Endodermal cell (in vitro differentiated cells): ENCODE measurements around the gene ZC3H12D. TPM values are rescaled to one million over a fixed set of nuclear protein-coding genes. Genes with fewer than 3 reads are reported as not detected.

Source experiments
- DNase-seq: peaks from one replicate; pipeline ENCODE4 v3.0.0-alpha.2; 2017
- H3K27ac ChIP-seq: 2 replicates; pipeline ENCODE4 v1.5.1; 2013; ENCODE audit warnings: mild to moderate bottlenecking, low read depth, low read length, moderate library complexity
- H3K27me3 ChIP-seq: 2 replicates; pipeline ENCODE4 v1.6.1; 2013; ENCODE audit warnings: mild to moderate bottlenecking, low read length, moderate library complexity; ENCODE audit not compliant: insufficient read depth, control insufficient read depth, poor library complexity, severe bottlenecking
- H3K36me3 ChIP-seq: 2 replicates; pipeline ENCODE4 v1.7.0; 2013; ENCODE audit warnings: mild to moderate bottlenecking, low read length, moderate library complexity; ENCODE audit not compliant: control insufficient read depth, insufficient read depth
- H3K4me1 ChIP-seq: one replicate; pipeline ENCODE4 v1.7.0; 2013; ENCODE audit warnings: low read length; ENCODE audit not compliant: control insufficient read depth, insufficient read depth
- H3K4me3 ChIP-seq: 2 replicates; pipeline ENCODE4 v1.5.1; 2013; ENCODE audit warnings: mild to moderate bottlenecking, low read length, moderate library complexity
- H3K9ac ChIP-seq: 2 replicates; pipeline ENCODE4 v1.6.1; 2013; ENCODE audit warnings: mild to moderate bottlenecking, low read length, moderate library complexity; ENCODE audit not compliant: poor library complexity, severe bottlenecking; ENCODE audit errors: extremely low read depth
- H3K9me3 ChIP-seq: 2 replicates; pipeline ENCODE4 v1.6.1; 2013; ENCODE audit warnings: mild to moderate bottlenecking, low read length, moderate library complexity; ENCODE audit not compliant: control insufficient read depth
- H3K27ac Mint-ChIP-seq: 2 replicates; pipeline ENCODE4 v1.8.0; 2020; ENCODE audit warnings: mixed read lengths
- H3K27me3 Mint-ChIP-seq: 2 replicates; pipeline ENCODE4 v1.8.0; 2021; ENCODE audit warnings: mild to moderate bottlenecking, mixed read lengths; ENCODE audit not compliant: insufficient read depth
- H3K36me3 Mint-ChIP-seq: 2 replicates; pipeline ENCODE4 v1.8.0; 2020; ENCODE audit warnings: low read depth, mixed read lengths
- H3K4me1 Mint-ChIP-seq: 2 replicates; pipeline ENCODE4 v1.8.0; 2020; ENCODE audit warnings: mixed read lengths
- H3K4me3 Mint-ChIP-seq: 2 replicates; pipeline ENCODE4 v1.8.0; 2020; ENCODE audit warnings: mild to moderate bottlenecking, moderate library complexity, mixed read lengths
- H3K9me3 Mint-ChIP-seq: 2 replicates; pipeline ENCODE4 v1.8.0; 2020; ENCODE audit warnings: mild to moderate bottlenecking, mixed read lengths
- CTCF ChIP-seq: fragments of 200-600 bp; sonication (generic); conservative IDR thresholded peaks from 2 replicates; pipeline ENCODE4 v1.5.0; 2021; ENCODE audit warnings: antibody characterized with exemption, mild to moderate bottlenecking
- WGBS, 2 experiments: methylation state at CpG; one replicate each; pipeline versions ENCODE4 v1.1.5 to v1.1.7; 2013; ENCODE audit warnings: missing lambda C conversion rate in 2 of 2, mixed read lengths in 1 of 2; ENCODE audit not compliant: insufficient coverage in 1 of 2, insufficient read length in 1 of 2; 5-methylcytosine and 5-hydroxymethylcytosine counted together
- total RNA-seq, 2 donors: library from RNA; stranded (reverse); fragmentation: NEBNext Ultra II Directional in 1 of 2; extraction: Animal tissue kit (Norgen Biotek cat#: 25700) in 1 of 2; gene quantifications; 2 replicates in 1 of 2; 3 replicates in 1 of 2; pipeline ENCODE4 v1.2.1, GENCODE V29; 2021

ZC3H12D gene
- total RNA-seq, 2 donors from 2014 or later, result 0.20 to 0.42 TPM

DNA sequence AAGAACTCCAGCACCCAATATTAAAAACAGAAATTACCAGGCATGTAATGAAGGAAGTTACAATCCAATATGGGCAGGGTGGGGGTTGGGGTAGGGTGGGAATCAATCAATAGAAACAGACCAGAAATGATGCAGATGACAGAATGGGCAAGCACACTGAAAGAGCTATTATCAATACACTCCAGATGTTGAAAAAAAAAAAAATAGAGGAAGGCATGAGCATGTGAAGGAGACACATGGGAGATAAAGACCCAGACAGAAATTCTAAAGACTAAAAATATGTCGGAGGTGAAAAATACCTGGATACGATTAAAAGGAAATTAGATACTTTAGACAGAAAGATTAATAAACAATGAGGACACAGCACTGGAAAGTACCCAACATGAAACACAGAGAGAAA lies 19.1 kb upstream of the ZC3H12D start:
- Histone ChIP-seq H3K27me3 (no peaks in the 10 kb centered on the region), H3K27ac (no peak overlapping the region), H3K36me3 (peaks cover 42% of the 10 kb centered on the region), H3K4me3 (no peak overlapping the region), H3K9ac (no peak overlapping the region), H3K9me3 (no peaks in the 10 kb centered on the region), H3K4me1 (no peaks in the 10 kb centered on the region)
- H3K27me3 Mint-ChIP-seq, result no peaks in the 10 kb centered on the region
- no peaks in the 10 kb centered on the region for H3K9me3 Mint-ChIP-seq
- WGBS, 2 experiments, result 90 to 96% methylated on average over 1 to 2 of the region's 2 CpGs
- peaks cover 3% of the 10 kb centered on the region for H3K4me1 Mint-ChIP-seq
- H3K27ac Mint-ChIP-seq, result no peak overlapping the region
- H3K36me3 Mint-ChIP-seq, result peaks cover 14% of the 10 kb centered on the region
- no peak for TF ChIP-seq CTCF
- H3K4me3 Mint-ChIP-seq, result no peak overlapping the region
- DNase-seq, result no peak

DNA sequence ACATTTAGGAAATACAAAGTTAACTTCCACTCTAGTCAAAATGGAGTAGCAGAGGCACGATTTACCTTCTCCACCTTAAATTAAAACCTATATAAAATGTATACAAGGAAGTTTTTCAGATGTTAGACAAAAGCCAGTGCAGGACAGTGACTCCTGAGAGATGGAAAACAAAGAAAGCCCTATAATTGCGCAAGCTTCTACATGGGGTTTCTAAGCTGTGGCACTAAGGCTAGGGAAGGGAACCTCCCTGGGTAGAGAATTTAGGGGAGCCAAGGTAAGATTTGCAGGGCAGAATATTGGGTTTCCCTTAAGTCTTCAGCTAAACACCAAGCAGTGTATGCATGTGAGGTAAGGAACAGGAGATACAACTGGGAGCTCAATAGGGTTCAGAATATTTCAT lies 18.5 kb upstream of the ZC3H12D start:
- TF ChIP-seq CTCF, result no peak
- H3K4me1 ChIP-seq, result no peaks in the 10 kb centered on the region
- H3K4me3 Mint-ChIP-seq, result no peak overlapping the region
- H3K4me1 Mint-ChIP-seq, result no peaks in the 10 kb centered on the region
- peaks cover 42% of the 10 kb centered on the region for H3K36me3 ChIP-seq
- H3K27me3 ChIP-seq, result no peaks in the 10 kb centered on the region
- H3K27me3 Mint-ChIP-seq, result no peaks in the 10 kb centered on the region
- H3K9me3 Mint-ChIP-seq, result no peaks in the 10 kb centered on the region
- no peak overlapping the region for H3K27ac Mint-ChIP-seq
- no peaks in the 10 kb centered on the region for H3K9me3 ChIP-seq
- no peak for DNase-seq
- H3K9ac ChIP-seq, result no peak overlapping the region
- no peak overlapping the region for H3K4me3 ChIP-seq
- peaks cover 13% of the 10 kb centered on the region for H3K36me3 Mint-ChIP-seq
- 90 to 100% methylated on average over 1 of the region's 2 CpGs for WGBS, 2 experiments
- no peak overlapping the region for H3K27ac ChIP-seq

- H3K27me3 Mint-ChIP-seq, result no peaks in the 10 kb centered on the region
- H3K4me3 Mint-ChIP-seq, result no peak overlapping the region
- H3K27ac ChIP-seq, result no peak overlapping the region
- H3K4me3 ChIP-seq, result no peak overlapping the region
- no peaks in the 10 kb centered on the region for H3K9me3 Mint-ChIP-seq
- H3K36me3 Mint-ChIP-seq, result peaks cover 13% of the 10 kb centered on the region
- H3K9ac ChIP-seq, result no peak overlapping the region
- H3K9me3 ChIP-seq, result no peaks in the 10 kb centered on the region
- H3K27me3 ChIP-seq, result no peaks in the 10 kb centered on the region
- H3K4me1 Mint-ChIP-seq, result no peaks in the 10 kb centered on the region
- peaks cover 35% of the 10 kb centered on the region for H3K36me3 ChIP-seq
- H3K27ac Mint-ChIP-seq, result no peak overlapping the region
- 93 to 98% methylated on average over 3 of the region's 3 CpGs for whole genome bisulfite sequencing, 2 experiments
- no peak for DNase-seq
- TF ChIP-seq CTCF, result no peak
- no peaks in the 10 kb centered on the region for H3K4me1 ChIP-seq
Observed at GRCh38 chr6:149501768-149502167, 17.0 kb upstream of the ZC3H12D start.
